ENCODE results near the gene DNAH2.

The DNAH2 gene

GRCh38 chr17:7727886-7728285 is 10.3 kb downstream of the DNAH2 start:
- DNase-seq: no peak

DNA sequence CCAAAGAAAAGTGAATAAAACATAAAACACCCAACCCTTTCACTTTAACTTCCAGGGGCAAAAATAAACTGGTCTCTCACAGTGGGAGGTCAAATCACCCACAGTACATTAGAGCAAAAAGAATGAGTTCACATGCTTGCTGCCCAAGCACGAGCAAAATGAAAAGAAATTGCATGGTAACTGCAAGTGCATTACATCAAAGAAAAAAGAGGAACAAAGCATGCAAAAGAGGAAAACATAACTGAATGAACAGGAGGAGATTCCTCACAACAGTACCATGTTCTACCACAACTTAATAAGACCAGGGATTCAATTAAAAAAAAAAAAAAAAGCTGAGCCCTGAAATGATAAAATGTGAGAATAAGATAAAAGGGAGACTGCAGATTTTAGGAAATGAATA is 12.3 kb downstream of the DNAH2 start:
- no peak for DNase-seq

DNA sequence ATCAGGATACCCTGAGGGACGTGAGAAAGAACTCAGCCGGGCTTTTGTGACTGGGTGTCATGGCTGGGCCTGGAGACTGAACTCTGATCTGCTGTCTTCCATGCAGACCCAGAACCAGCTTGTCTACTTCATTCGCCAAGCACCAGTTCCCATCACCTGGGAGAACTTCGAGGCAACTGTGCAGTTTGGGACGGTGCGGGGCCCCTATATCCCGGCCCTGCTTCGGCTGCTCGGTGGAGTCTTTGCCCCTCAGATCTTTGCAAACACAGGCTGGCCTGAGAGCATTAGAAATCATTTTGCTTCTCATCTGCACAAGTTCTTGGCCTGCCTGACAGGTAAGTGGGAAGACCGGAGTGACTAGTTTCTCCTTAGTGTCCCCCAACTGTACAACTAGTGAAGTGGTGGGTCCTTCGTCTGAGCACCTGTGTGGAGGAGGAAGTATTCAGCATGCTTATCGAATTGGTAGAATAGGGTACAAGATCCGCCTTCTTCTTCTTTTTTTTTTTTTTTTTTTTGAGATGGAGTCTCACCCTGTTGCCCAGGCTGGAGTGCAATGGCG is 15.5 kb downstream of the DNAH2 start:
- no peak for DNase-seq

GRCh38 chr17:7737601-7738000 is 20.1 kb downstream of the DNAH2 start:
- no peak for DNase-seq

DNA sequence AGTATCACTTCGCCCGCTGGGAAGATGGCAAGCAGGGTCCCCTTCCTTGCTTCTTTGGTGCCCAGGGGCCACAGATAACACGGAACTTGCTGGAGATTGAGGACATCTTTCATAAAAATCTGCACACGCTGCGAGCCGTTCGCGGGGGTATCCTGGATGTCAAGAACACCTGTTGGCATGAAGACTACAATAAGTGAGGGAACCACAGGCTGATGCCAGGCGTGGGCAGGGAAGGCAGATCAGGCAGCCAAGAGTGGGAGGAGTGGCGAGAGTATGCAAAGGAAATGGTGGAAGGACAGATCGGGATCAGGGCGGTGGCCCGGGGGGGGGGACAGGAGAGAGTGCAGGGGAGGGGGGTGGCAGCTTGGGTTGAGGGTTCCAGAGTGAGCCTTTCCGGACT is 22.2 kb downstream of the DNAH2 start:
- no peak for DNase-seq

- no peak for DNase-seq
Observed at GRCh38 chr17:7740481-7741001, 23.0 kb downstream of the DNAH2 start.

DNA sequence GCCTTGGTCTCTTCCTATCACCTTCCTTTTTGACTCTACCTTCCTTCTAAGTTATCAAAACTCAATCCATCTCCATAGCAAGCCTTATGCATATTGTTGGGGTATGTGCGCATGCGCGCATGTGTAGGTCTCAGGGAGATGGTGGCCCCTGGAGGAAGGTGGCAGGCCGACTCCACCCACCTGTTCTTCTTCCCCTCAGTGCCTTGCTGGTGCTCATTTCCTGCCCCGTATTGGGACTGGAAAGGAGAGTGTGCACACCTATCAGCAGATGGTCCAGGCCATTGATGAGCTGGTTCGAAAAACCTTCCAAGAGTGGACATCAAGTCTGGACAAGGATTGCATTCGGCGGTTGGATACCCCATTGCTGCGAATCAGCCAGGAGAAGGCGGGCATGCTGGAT is 25.2 kb downstream of the DNAH2 start:
- DNase-seq: no peak

DNA sequence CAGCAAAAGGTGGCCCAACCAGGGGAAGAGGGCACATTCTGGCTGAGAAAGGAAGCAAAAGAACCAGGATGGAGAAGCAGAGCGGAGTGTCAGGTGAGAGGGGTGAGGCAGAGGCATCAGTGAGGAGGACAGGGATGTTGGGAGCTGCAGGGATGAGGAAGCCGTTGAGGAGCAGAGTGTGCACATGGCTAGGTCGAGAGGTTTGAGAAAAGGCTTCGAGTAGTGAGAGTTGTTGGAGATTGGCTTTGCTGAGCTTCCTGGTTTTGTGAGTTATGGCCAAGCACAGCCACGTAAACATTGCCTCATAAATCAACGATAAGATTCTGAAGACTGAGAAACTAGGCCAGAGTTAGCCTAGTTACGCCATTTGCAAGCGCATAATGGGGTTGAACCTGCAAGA is 26.9 kb downstream of the DNAH2 start:
- no peak for DNase-seq

GRCh38 chr17:7745748-7746470 is 28.4 kb downstream of the DNAH2 start:
- no peak for DNase-seq

DNA sequence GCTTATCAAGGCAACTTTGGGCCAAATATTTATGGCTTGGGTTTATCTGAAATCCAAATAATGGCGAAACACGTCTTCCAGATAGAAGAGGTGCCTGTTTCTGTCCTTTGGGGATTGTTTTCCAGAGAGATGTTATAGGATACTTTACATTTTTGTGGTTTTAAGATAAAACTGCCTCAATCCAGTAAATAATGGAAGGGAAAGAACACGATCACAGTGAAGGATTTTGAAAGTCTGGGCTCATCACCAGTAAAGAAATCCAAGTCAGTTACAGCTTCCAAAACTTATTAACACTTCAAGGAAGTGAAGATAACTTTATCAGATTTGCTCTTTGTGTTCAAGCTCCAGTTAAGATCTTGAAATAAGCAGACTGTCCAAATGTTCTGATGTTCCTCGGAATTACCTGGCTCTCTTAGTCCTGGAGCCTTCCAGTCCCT is 30.1 kb downstream of the DNAH2 start:
- DNase-seq: no peak

DNA sequence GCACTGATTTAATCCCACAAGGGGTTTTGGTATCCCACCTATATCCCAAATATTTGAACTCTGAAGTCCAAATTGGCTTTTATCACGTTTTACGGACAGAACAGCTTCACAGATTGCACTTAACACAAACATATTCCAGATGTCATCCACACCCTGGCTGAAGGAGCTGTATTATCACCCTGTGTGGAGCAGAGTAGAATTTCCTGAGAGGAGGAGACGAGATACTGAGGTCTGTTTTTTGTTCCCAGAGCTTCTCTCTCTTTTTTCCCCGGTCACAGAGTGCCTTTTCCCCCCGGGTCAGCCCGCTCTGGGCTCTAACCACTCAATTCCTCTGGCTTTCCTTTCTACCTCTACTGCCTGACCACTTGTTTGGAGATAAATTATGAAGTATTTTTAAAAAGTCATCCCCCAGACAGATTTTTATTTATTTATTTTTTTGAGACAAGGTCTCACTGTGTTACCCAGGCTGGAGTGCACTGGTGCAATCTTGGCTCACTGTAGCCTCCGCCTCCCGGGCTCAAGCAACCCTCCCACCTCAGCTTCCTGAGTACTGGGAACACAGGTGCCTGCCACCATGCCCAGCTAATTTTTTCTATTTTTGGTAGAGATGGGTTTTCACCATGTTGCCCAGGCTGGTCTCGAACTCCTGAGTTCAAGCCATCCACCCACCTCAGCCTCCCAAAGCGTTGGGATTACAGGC is 30.7 kb downstream of the DNAH2 start:
- no peak for DNase-seq

- DNase-seq: no peak
Observed at GRCh38 chr17:7750321-7750821, 32.8 kb downstream of the DNAH2 start.

- DNase-seq: no peak
Observed at GRCh38 chr17:7754656-7755055, 37.1 kb downstream of the DNAH2 start.

DNA sequence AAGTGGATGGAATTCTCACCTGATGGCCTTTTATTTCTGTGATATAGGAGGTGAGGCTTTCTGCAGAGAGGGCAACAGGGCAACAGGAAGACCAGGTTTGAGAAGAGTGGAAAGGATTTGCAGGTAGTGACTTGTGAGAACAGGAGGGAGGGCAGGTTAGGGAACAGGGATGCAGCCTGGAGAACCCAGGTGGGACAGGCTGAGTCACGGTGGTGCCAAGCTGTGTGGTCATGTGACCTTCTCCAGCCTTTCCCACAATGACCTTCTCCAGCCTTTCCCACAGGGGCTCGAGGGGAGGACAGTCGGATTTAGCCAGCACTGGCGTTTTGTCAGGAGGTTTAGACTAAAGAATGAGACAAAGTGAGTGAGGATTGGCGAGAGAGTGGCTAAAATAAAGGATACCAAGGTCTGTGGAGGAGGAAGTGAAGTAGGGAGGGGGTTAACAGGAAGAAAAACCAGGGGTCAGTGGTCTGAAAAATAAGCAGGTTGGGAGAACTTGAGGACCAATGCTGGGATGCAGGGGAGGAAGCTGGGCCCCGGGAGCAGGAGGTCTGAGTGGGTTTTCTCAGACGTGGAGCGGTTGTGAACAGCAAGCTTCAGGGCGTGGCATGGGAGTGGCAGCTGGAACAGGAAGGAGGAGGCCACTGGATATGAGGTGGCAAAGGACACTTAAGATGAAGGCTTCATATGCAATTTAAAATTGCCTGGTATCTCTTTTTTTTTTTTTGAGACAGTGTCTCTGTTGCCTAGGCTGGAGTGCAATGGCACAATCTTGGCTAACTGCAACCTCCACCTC is 37.7 kb downstream of the DNAH2 start:
- DNase-seq: no peak

- DNase-seq: no peak
Observed at GRCh38 chr17:7756968-7757367, 39.4 kb downstream of the DNAH2 start.

- DNase-seq: no peak
Observed at GRCh38 chr17:7763919-7764318, 46.4 kb downstream of the DNAH2 start.

GRCh38 chr17:7767004-7767403 is 49.5 kb downstream of the DNAH2 start:
- DNase-seq: no peak

GRCh38 chr17:7767405-7768021 is 50.0 kb downstream of the DNAH2 start:
- DNase-seq: peak; percentile 47

DNA sequence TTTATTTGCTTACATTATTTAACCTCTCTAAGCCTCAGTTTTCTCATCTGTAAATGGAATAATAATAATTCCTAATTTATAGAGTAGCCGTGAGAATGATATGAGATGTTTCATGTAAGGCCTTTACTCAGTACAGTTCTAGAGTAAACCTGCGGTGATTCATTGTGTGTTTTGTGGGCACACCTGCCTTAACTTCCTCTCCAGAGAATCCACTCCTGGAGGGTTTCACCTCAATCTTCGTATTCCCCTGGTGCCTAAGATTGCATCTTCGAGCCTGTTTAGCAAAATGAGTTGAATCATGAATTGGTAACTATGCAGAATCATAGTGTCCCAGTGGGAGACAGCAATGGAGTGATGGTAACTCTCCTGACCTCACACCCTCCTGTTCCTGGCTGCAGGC is 52.3 kb downstream of the DNAH2 start:
- no peak for DNase-seq

- no peak for DNase-seq
Observed at GRCh38 chr17:7774055-7774521, 56.5 kb downstream of the DNAH2 start.

DNA sequence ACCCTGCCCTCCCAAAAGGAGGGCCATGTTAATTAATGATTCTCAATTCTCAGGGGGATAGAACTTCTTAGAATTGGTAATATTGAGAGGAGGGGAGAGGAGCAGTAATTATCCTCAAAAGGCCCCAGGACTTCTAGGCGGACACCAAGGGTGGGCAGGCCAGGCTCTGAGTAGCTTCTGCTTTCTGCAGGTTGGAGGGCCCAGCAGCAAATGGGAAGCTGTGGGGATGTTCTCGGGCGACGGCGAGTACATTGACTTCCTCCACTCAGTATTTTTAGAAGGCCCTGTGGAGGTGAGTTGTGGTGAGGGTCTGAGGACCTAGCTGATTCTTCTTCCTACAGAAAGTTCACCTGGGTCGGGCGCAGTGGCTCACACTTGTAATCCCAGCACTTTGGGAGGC is 57.5 kb downstream of the DNAH2 start:
- no peak for DNase-seq

DNA sequence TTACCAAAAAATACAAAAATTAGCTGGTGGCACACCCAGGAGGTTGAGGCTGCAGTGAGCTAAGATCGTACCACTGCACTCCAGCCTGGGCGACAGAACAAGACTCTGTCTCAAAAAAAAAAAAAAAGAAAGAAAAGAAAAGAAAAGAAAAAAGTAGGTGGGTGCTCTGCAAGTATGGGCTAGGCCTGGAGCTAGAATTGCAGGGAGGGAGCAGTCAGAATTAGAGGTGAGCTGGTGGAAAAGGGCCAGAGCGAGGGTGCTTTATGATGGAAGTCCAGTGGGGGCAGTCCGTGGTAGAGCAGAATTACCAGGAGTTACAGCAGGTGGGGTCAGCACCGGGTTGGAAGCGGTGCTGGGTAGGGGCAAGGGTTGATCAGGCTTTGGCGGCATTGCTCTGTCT is 59.5 kb downstream of the DNAH2 start:
- no peak for DNase-seq

All from right hindlimb (tissue), 1 donor.